Activated effector memory CD4-positive, alpha-beta T cell treated with anti-CD3 and anti-CD28 coated beads, Interleukin-2, amount 50 U/mL, for 16 hours (primary cell): ENCODE measurements around the gene TIGD3.

Experiments
- DNase-seq: peaks from one replicate; pipeline ENCODE4 v3.0.0-alpha.2; 2020

TIGD3 gene

GRCh38 chr11:65375012-65375411, 20.5 kb downstream of the TIGD3 start:
- DNase-seq: no peak

DNA sequence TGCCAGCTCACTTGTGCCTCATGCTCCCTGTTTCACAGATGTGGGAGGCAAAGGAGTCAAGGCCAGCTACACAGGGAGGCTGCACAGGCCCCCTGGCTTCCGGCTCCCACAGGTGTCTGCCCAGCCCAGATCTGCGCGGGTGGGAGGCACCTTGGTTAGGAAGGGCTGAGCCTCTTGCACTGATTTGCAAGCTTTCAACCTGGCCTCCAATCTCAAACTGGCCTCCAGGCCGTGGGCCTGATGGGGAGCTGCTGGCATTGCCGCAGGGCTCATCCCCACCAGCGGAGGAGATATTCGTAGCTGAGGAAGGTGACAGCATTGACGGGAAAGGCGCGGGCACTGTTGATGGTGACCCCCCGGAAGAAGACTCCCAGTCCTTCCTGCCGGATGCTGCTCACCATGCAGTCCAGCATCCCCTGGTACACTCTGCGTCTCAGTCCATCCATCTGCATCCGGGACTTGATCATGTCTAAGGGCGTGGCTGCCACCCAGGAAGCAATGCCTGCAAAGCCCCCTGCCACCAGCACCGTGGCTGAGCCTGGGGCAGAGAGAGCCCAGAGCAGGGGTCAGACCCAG, 21.7 kb downstream of the TIGD3 start:
- DNase-seq: no peak

- DNase-seq: no peak
These were observed 22.5 kb downstream of the TIGD3 start for GRCh38 chr11:65377036-65377435.

GRCh38 chr11:65377777-65378176, 23.2 kb downstream of the TIGD3 start:
- no peak for DNase-seq

GRCh38 chr11:65378208-65378927, 23.8 kb downstream of the TIGD3 start:
- no peak for DNase-seq

DNA sequence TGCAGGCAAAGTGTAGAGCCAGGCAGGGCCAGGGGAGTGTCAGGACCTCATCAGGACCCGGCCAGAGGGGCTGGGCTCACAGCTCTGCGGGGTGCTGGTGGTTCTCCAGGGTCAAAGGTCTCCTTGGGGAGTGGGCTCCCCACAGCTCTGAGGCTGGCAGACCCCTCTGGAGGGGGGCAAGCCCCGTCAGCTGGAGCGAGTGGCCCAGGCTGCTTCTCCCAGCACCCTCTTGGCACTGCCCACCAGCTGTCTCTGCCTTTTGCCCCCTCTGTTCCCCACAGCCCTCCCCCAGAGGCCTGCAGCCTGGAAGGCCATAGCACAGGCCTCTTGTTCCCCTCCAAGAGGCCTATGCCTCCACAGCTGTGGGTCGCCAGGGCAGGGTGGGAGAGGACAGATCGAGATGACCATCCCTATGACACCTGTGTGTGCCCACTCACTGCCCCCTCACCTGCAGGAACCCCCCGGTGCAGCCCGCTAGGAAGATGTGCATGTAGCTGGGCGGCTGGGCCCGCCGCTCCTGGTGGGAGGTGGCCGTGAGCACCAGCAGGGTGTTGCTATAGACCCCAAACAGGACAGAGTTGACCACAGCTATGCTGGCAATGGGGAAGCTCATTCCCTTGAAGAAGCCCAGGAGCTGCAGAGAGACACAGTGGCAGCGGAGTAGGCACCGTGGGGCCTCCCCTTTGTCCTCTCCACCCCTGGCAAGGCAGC, 24.5 kb downstream of the TIGD3 start:
- DNase-seq: no peak

DNA sequence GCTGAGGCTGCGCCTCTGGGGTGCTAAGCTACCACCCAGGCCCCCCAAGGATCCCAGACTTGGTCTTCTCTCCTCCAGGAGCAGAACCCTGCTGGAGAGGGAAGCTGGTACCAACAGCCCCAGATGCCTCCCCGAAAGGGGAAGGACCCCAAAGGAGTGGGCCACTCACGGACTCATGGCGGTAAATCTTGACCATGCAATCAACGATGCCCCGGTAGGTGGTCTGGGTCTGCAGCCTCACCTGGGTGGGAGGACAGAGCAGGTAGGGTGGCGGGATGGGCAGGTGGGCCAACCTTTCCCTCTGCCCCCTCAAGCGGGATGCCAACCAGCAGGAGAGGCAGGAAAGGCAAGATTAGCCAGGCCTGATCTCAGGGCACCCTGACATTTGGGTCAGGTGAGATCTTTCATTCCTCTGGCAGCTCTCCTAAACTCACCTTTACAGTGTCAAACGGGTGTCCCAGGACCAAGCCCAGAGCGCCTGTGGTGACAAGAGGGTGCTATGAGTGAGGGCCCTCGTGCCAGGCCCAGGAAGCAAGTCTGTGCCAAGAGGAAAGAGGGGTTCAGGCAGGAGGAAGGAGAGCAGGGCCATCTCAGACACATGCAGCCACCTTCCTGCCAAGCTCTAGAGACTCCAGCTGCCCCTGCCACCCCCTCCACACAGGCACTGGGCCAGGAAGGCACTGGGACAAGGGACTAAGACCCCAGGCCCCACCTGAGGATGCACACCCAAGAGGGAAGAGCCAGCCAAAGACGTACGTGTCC, 25.3 kb downstream of the TIGD3 start:
- DNase-seq: no peak

GRCh38 chr11:65380460-65381119, 26.0 kb downstream of the TIGD3 start:
- no peak for DNase-seq

GRCh38 chr11:65381716-65382032, 27.1 kb downstream of the TIGD3 start:
- DNase-seq: no peak

- peak; percentile 97 for DNase-seq
These were observed 27.7 kb downstream of the TIGD3 start, which contains the start of gene SLC25A45 for GRCh38 chr11:65382033-65382803. TSS of gene SLC25A45 (minus strand) at chr11:65382646. CDS start at chr11:65381951, 695 bp downstream.

- DNase-seq: no peak
These were observed 28.3 kb downstream of the TIGD3 start for GRCh38 chr11:65382804-65383368.

DNA sequence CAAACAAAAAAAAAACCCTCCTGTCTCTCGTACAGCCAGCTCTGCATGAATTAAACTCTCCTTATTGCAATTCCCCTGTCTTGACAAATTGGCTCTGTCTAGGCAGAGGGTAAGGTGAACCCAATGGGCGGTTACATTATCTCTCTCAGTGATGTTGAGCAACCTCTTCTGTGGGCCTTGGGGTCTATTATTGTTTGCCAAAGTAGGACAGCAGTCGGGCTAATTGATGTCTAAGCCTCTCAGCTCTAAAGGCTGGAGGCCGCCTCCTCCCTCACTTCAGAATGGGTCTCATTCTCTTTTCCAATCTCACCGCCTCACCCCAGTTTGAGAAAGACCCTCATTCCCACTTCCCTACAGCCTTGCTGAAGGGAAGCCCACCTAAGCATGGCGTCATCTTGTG, 29.2 kb downstream of the TIGD3 start:
- no peak for DNase-seq

- DNase-seq: no peak
These were observed 29.8 kb downstream of the TIGD3 start for GRCh38 chr11:65384301-65384889.

GRCh38 chr11:65386307-65387140, 32.0 kb downstream of the TIGD3 start, which contains the start of gene FRMD8:
TSS of gene FRMD8 (plus strand) at chr11:65386637. CDS start at chr11:65387037, 400 bp downstream.
- DNase-seq: peak; percentile 96

DNA sequence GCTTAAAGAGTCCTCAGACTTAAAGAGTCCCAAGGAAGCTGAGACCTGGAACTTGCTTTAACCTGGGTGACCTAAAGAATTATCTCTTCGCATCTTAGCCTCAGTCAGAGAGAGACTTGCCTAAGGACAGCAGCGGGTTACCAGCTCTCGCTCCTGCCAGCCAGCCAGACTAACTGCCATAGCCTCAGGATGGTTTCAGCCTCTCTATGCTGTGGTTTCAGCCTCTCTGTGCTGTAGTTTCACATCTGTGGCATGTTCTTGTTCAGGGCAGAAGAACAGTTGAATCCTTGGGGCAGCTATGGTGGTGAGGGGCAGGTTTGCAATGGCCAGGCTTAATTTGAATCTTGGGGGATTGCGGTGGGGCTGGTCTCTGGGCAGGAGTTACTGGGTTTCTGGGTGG, 34.2 kb downstream of the TIGD3 start:
- DNase-seq: no peak

GRCh38 chr11:65389294-65389980, 34.9 kb downstream of the TIGD3 start:
- no peak for DNase-seq

GRCh38 chr11:65390099-65390941, 35.8 kb downstream of the TIGD3 start:
- no peak for DNase-seq

DNA sequence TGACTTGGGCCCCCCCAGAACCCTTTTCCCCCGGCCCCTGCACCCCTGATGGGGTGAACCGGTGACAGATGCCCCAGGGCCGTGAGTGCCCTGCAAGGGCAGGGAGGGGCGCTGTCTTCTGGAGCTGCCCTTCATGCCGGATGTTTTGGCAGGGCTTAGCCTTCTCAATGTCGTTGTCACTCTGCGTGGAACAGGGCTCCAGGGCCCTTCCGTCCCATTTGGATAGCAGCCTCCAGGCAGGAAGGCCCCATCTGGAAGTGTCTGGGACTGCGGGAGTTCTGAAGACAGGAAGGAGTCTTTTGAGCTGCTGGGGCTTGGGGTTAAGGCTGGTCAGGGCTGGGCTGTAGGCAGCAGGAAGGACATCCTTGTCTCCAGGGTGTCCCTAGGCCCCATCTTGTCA, 36.4 kb downstream of the TIGD3 start:
- DNase-seq: no peak
